Mesodermal cell (in vitro differentiated cells): ENCODE data around the gene KRT6C. TPM values are rescaled to one million over a fixed set of nuclear protein-coding genes. Genes with fewer than 3 reads are reported as not detected.

Source experiments
- H3K27ac ChIP-seq: 2 replicates; pipeline ENCODE4 v1.7.0; 2013; ENCODE audit warnings: mild to moderate bottlenecking, low read depth, low read length, moderate library complexity; ENCODE audit not compliant: severe bottlenecking
- H3K36me3 ChIP-seq: 2 replicates; pipeline ENCODE4 v1.7.1; 2013; ENCODE audit warnings: mild to moderate bottlenecking, low read length, moderate library complexity; ENCODE audit not compliant: control insufficient read depth, insufficient read depth
- H3K4me1 ChIP-seq: one replicate; pipeline ENCODE4 v1.7.1; 2013; ENCODE audit warnings: mild to moderate bottlenecking, low read length; ENCODE audit not compliant: insufficient read depth, control insufficient read depth, poor library complexity, severe bottlenecking
- H3K4me3 ChIP-seq: 2 replicates; pipeline ENCODE4 v1.7.0; 2013; ENCODE audit warnings: low read length, control low read depth, mild to moderate bottlenecking; ENCODE audit not compliant: insufficient read depth, poor library complexity, severe bottlenecking; ENCODE audit errors: extremely low read depth
- H3K9me3 ChIP-seq: 2 replicates; pipeline ENCODE4 v1.7.1; 2013; ENCODE audit warnings: mild to moderate bottlenecking, low read length, moderate library complexity; ENCODE audit not compliant: control insufficient read depth
- WGBS, 2 experiments: methylation state at CpG; one replicate each; pipeline ENCODE4 v1.1.5; 2013; ENCODE audit warnings: missing lambda C conversion rate in 2 of 2; ENCODE audit not compliant: insufficient coverage in 2 of 2; 5-methylcytosine and 5-hydroxymethylcytosine counted together
- polyA plus RNA-seq, 2 experiments: library from polyadenylated mRNA; stranded (reverse); fragments of 50-300 nt; gene quantifications; one replicate each; pipeline ENCODE4 v1.2.3, GENCODE V29; 2013

KRT6C gene
- not detected for polyA plus RNA-seq (2013, experiment 1 of 2)
- not detected for polyA plus RNA-seq (2013, experiment 2 of 2)

DNA sequence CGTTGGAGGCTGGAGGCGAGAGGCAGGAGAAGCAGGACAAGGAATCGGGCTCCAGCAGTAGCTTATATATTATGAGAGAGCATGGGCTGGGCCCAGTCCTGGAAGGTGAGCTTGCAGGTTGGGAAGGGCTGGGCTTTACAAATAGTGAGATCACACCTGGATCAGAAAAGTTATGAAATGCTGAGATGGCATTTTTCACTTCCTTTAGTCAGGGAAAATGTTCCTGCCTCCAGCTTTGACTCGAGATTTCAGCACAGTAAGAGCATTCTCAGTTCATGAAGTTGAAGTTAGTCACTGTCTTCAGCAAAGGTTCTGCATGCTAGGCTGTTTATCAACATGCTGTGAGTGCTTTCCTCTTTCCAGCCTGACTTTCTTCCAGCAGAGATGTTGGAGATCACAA lies at the start of gene KRT6C:
Gene KRT6C (minus strand): TSS at position 38 of the 400 bp plus-strand sequence. CDS start 68 bp downstream, outside the sequence.
- Histone ChIP-seq H3K36me3 (no peaks in the 10 kb centered on the region), H3K9me3 (no peaks in the 10 kb centered on the region), H3K27ac (no peak within 1 kb of the TSS), H3K4me3 (no peak within 1 kb of the TSS), H3K4me1 (no peaks in the 10 kb centered on the region)
- 95 to 96% methylated on average over 4 of the region's 4 CpGs for WGBS, 2 experiments

DNA sequence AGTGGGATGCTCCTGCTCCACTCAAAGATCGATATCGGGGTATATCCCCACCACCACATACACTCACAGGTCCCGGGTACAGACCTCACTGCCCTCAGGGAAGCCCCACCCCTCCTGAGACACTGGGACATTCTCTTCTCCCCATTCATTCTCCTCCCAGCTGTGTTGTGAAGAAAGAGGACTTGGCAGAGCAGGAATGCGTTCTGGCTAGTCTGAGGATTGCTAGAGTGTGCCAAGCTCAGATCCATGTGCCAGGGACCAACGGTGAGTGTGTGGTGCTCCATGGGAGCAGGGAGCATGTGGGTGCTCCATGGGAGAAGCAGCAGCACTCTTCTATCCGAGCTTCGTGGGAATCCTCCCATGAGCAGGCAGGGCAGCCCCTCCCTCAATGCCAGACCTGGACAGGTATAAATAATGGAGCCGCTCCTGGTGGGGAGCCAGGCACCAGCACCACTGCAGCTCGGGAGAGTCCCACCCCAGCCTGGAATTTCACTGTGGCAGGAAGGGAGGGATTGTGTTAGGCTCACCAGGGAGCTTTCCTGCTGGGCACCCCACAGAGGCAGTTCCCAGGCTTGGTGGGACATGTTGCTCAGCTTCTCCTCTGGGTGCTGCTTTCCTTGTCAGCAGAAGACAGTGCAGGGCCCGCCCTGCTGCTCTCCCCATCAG lies 48.9 kb upstream of the KRT6C start:
- 83 to 95% methylated on average over 4 to 9 of the region's 10 CpGs for WGBS, 2 experiments
- no peak overlapping the region for H3K4me3 ChIP-seq
- no peaks in the 10 kb centered on the region for H3K36me3 ChIP-seq
- H3K9me3 ChIP-seq, result no peaks in the 10 kb centered on the region
- peaks cover 16% of the 10 kb centered on the region for H3K4me1 ChIP-seq
- no peak overlapping the region for H3K27ac ChIP-seq

DNA sequence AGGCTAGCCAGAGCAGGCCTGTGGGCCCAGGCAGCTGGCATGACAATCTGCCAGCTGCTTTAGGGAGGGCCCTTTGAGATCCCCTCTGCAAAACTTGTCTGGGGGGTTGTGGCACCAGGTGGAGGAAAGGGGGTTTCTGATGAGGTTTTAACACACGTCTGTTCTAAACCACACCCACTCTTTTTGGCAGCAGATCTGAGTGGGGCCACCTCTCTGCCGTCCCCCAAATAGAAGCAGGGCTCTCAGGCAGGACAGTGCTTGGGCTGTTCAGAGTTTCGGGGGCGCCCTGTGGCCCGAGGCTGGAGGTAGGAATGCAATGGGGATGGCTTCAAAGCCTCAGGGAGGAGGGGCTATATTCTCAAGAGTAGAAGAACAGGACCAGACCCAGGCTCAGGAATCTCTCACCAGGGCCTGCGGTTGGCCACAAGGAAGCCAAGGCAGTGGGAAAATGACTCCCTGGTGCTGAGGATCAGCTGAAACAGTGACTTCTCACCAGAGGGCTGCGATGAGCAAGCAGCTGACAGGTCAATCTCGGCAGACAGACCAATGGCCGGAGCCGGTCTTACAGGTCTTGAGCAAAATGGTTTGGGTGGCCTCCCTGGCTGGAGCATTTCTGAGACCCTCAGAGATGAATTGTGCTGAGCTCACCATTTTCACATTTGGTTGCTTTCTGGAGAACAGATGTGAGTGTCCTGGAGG lies 48.1 kb upstream of the KRT6C start:
- H3K27ac ChIP-seq, result no peak overlapping the region
- H3K4me1 ChIP-seq, result peaks cover 16% of the 10 kb centered on the region
- H3K4me3 ChIP-seq, result no peak overlapping the region
- no peaks in the 10 kb centered on the region for H3K9me3 ChIP-seq
- WGBS, 2 experiments, result 83 to 84% methylated on average over 6 to 9 of the region's 10 CpGs
- H3K36me3 ChIP-seq, result no peaks in the 10 kb centered on the region

DNA sequence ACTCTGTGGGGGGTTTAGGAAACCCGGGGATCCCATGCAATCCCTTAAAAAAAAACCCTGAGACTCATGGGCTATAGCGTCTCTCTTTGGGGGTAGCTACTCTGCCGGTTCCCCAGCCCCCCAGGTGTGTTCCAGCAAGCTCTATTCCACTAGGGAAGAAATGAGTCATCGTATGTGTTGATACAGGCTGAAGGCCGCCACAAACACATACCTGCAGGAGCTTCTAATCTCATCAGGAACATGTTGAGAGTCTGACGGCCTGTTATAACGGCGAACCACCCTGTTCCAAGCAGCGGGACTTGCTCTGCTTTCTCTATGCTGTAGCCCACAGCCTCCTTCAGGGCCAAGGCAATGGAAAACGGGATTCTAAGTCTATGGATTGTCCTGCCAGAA lies 47.6 kb upstream of the KRT6C start:
- H3K27ac ChIP-seq, result no peak overlapping the region
- no peaks in the 10 kb centered on the region for H3K36me3 ChIP-seq
- H3K9me3 ChIP-seq, result no peaks in the 10 kb centered on the region
- WGBS, 2 experiments, result 77 to 87% methylated on average over 8 of the region's 10 CpGs
- H3K4me3 ChIP-seq, result no peak overlapping the region
- peaks cover 16% of the 10 kb centered on the region for H3K4me1 ChIP-seq

DNA sequence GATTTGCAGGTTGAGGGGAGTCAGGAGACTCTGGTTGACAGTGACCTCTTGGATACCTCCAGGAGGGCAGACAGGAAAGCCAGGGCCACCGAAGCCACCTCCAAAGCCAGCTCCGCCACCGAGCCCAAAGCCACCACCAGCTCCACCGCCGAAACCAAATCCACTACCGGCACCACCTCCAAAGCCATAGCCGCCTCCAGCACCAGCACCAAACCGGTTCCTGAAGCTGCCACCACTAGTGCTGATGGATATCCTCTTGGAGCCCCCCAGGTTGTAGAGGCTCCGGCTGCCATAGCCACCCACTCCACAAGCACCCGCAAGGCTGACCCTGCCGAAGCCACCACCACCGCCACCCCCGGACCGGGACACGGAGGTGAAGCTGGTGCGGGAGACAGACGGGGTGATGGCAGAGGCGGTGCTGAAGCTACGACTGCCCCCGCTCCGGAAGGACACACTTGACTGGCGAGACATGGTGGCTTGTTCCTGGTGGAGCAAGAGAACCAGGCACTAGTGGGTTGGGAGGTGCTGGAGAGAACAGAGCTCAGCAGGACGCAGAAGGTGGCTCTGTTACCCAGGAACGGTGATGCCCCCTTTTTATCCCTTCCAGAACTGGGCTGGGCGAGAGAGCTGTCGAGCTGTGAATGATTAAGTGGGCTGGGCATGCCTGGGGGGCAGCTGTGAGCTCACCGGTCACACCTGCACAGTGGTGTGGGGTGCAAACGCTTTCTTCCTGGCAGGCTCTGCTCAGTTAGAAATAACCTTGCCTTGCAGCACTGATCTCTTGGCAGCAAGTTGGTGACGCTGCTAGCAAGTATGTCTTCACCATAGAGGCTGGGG lies 46.4 kb upstream of the KRT6C start, which contains the start of gene KRT5:
Gene KRT5 (minus strand): TSS at position 569 of the 837 bp plus-strand sequence. CDS start 98 bp downstream, at position 471.
- 93 to 96% methylated on average over 18 to 28 of the region's 29 CpGs for WGBS, 2 experiments
- Histone ChIP-seq H3K27ac (no peak within 1 kb of the TSS), H3K4me3 (no peak within 1 kb of the TSS)

DNA sequence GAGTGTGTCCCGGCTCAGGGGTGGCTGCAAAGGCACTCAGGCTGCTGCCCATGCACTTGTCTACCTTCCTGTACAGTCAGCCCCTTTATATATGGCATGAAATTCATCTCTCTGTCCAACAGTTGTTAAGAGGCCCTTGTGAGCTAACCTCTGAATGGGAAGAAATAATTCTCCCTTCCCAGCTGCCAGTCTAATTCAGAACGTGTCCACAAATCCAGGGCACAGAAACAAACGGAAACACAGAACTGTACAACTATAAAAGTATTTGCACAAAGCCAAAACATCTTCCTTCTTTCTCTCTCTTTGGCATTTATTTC lies 45.7 kb upstream of the KRT6C start:
- Histone ChIP-seq H3K4me1 (peaks cover 16% of the 10 kb centered on the region), H3K9me3 (no peaks in the 10 kb centered on the region), H3K36me3 (no peaks in the 10 kb centered on the region), H3K4me3 (no peak overlapping the region), H3K27ac (no peak overlapping the region)
- 94% methylated on average over 2 to 3 of the region's 3 CpGs for WGBS, 2 experiments

More for the DNA sequence above, 46.4 kb upstream of the KRT6C start, which contains the start of gene KRT5:
- Histone ChIP-seq H3K36me3 (no peaks in the 10 kb centered on the region), H3K9me3 (no peaks in the 10 kb centered on the region), H3K4me1 (peaks cover 16% of the 10 kb centered on the region)

DNA sequence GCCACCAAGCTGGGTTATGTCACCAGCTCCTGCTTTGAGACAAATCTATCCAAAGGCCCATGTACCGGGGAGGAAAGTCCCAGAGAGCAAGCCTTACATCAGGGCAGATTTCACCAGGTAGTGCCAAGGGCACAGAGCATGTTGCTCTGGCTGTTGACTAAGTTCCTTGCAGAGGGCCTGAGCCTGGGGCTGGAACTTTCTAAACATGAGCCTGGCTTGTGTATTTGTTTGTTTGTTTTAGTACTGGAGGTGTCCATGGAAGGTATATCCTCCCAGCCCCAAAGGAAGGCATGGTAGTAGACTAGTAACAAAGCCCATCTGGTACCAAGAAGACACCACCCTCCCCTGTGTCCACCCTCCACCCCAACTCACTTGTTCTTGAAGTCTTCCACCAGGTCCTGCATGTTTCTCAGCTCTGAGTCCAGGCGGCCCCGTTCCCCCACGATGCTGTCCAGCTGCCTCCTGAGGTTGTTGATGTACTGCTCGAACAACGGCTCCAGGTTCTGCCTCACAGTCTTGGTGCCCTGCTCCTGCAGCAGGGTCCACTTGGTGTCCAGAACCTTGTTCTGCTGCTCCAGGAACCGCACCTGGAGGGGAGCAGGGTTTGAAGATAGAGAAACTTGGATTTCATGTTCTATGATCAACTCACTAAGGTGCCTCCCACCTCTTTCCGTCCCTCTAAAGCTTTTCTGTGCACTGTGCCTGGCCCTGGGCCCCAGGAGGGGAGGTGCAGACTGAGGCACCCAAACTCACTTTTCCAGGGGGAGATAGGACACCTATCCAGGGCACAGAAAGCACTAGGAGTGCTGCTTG lies 45.2 kb upstream of the KRT6C start:
- Histone ChIP-seq H3K36me3 (no peaks in the 10 kb centered on the region), H3K4me3 (no peak overlapping the region), H3K4me1 (peaks cover 16% of the 10 kb centered on the region), H3K9me3 (no peaks in the 10 kb centered on the region), H3K27ac (no peak overlapping the region)
- 86 to 90% methylated on average over 2 to 4 of the region's 8 CpGs for WGBS, 2 experiments

DNA sequence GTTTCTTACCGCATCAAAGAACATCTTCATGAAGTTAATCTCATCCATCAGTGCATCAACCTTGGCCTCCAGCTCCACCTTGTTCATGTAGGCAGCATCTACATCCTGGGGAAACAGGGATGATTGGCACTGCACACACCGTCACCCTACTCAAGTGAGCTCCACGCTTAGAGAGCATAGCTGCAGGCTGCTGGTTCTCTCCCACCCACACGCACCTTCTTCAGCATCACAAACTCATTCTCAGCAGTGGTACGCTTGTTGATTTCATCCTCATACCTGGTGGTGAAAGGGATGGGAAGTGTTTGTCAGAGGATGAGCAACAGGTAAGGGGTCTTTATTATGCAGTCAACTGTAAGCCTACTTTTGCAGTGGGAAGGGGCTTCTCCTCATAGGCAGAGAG lies 44.3 kb upstream of the KRT6C start:
- WGBS, 2 experiments, result 86% methylated on average over 1 to 2 of the region's 5 CpGs
- H3K4me1 ChIP-seq, result peaks cover 16% of the 10 kb centered on the region
- no peak overlapping the region for H3K4me3 ChIP-seq
- H3K9me3 ChIP-seq, result no peaks in the 10 kb centered on the region
- H3K36me3 ChIP-seq, result no peaks in the 10 kb centered on the region
- no peak overlapping the region for H3K27ac ChIP-seq

DNA sequence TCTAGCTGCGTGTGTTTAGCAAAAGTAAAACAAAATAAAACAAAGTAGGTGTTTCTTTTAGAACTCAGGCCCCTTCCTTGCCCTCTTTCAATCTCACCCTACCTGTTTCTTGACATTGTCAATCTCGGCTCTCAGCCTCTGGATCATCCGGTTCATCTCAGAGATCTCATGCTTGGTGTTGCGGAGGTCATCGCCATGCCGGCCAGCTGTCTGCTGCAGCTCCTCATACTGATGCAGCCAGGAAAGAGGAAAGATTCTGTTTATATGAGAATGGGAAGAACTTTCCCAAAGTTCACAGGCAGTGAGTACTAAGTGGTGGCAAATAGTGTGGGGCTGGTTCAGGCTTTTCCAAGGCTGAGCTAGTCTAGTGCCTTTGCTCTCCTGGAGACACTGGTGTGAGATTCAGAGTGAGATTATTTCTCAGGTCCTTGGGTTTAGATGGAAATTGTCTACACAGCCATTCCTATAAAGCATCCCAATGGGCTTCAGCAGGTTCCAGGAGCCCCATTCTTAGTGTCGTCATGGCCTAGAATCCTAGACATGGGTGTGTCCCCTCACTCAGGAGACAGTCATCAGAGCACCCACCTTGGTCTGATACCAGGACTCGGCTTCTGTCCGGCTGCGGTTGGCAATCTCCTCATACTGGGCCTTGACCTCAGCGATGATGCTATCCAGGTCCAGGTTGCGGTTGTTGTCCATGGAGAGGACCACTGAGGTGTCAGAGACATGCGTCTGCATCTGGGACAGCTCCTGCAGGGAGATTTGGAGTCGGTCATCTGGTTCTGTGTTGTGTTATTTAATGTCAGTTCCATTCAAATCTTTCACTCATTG lies 43.6 kb upstream of the KRT6C start:
- no peak overlapping the region for H3K4me3 ChIP-seq
- no peaks in the 10 kb centered on the region for H3K9me3 ChIP-seq
- 94 to 97% methylated on average over 10 of the region's 14 CpGs for WGBS, 2 experiments
- H3K36me3 ChIP-seq, result no peaks in the 10 kb centered on the region
- H3K27ac ChIP-seq, result no peak overlapping the region
- peaks cover 11% of the 10 kb centered on the region for H3K4me1 ChIP-seq
